GM12892 (cell line): ENCODE results near the gene FBXW9.

ENCODE experiments used
- POLR2A ChIP-seq: IDR thresholded peaks from 2 replicates; pipeline ENCODE4 v1.6.1; 2011; ENCODE audit warnings: low read depth, low read length, control low read depth
- POLR2AphosphoS5 ChIP-seq: IDR thresholded peaks from 2 replicates; pipeline ENCODE4 v1.6.1; 2011; ENCODE audit warnings: low read depth, low read length, control low read depth

DNA sequence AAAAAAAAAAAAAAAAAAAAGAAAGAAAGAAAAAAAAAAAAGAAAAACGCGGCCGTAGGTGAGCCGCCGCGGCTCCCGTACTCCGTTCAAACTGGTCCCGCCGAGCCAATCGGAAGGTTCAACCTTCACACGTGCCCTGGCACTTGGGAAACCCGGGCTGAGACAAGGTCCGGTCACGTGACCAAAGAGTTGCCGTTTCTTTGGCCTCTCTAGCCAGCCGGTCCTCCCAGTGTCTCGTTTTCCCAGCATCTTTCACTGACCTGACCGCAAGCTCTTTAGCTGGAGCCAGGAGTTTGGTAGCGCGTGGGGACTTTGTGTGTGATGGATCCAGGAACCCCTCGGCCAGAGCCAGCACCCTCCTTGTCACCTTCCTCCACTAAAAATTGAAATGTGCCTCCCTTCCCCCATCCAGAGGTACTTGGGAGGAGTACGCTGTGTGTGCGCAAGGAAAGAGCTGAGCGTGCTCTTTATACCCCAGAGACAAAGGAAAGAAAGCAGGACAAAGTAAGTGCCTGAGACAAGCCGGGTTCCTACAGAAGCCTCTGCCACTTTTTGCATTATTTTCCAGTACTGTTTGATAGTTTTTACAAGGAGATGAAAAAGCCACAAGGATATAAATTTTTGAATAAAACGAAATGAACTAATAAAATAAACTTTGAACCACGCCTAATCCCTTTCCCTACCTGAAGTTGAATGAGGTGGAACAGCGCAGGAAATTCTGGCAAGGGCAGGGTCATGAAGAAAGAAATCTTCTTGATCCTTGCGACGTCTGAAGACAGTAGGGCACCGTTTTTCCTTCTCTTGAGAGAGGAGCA lies 26.3 kb upstream of the FBXW9 start:
- TF ChIP-seq POLR2A (peak; percentile 49; the same call in 1 of the 2 replicates), POLR2AphosphoS5 (peak; percentile 54)
